ENCODE measurements around the gene BMP8B.

DNA sequence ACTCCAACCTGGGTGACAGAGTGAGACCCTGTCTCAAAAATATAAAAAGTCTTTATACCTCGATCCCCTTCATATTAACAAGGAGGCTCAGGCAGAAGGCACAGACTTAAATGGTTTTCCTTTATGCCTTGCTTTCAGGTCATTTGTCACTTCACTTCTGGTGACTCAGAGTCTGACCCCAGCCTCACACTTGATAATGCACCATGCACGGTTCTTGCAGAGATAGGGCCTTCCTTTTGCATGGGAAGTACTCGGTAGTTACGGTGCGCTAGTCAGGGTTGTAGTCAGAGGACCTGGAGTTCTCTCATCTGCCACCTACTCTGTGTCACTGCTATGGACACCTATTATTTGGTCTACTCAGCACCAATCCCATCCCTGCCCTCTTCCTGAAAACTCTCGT is 43.6 kb upstream of the BMP8B start:
- TF ChIP-seq, protein P1, sequence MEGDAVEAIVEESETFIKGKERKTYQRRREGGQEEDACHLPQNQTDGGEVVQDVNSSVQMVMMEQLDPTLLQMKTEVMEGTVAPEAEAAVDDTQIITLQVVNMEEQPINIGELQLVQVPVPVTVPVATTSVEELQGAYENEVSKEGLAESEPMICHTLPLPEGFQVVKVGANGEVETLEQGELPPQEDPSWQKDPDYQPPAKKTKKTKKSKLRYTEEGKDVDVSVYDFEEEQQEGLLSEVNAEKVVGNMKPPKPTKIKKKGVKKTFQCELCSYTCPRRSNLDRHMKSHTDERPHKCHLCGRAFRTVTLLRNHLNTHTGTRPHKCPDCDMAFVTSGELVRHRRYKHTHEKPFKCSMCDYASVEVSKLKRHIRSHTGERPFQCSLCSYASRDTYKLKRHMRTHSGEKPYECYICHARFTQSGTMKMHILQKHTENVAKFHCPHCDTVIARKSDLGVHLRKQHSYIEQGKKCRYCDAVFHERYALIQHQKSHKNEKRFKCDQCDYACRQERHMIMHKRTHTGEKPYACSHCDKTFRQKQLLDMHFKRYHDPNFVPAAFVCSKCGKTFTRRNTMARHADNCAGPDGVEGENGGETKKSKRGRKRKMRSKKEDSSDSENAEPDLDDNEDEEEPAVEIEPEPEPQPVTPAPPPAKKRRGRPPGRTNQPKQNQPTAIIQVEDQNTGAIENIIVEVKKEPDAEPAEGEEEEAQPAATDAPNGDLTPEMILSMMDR (IDR thresholded peaks at IDR 0.05): no peak
- no peak for TF ChIP-seq POLR2A (IDR thresholded peaks at IDR 0.05)
